Small intestine (tissue), 7 donors: ENCODE measurements around the gene ARHGAP4. TPM values are rescaled to one million over a fixed set of nuclear protein-coding genes. Genes with fewer than 3 reads are reported as not detected.

Experiments used
- DNase-seq, 2 donors: peaks; one replicate each; pipeline versions ENCODE4 v3.0.0 to v3.0.0-alpha.2; 2013
- FAIRE-seq: peaks from 2 replicates; lab custom pipeline; 2012; peaks lifted over from hg19 to GRCh38; lab: Jason Lieb, UNC
- H3K27ac ChIP-seq, 3 donors: one replicate each; pipeline ENCODE4 v1.5.1; 2013; ENCODE audit warnings: low read length in 2 of 3, mild to moderate bottlenecking in 2 of 3, control low read depth in 1 of 3, inconsistent platforms in 1 of 3, low read depth in 1 of 3, moderate library complexity in 1 of 3
- H3K27me3 ChIP-seq, 3 donors: one replicate each; pipeline ENCODE4 v1.6.1; 2013; ENCODE audit warnings: low read length in 3 of 3, inconsistent platforms in 1 of 3; ENCODE audit not compliant: control insufficient read depth in 3 of 3, insufficient read depth in 3 of 3
- H3K36me3 ChIP-seq, 3 donors: one replicate each; pipeline ENCODE4 v1.6.1; 2013; ENCODE audit warnings: low read length in 3 of 3, inconsistent platforms in 1 of 3, low read depth in 1 of 3, mild to moderate bottlenecking in 1 of 3, moderate library complexity in 1 of 3; ENCODE audit not compliant: control insufficient read depth in 3 of 3, insufficient read depth in 2 of 3
- H3K4me1 ChIP-seq, 3 donors: one replicate each; pipeline ENCODE4 v1.6.1; 2013; ENCODE audit warnings: low read length in 2 of 3, inconsistent platforms in 1 of 3, low read depth in 1 of 3, mild to moderate bottlenecking in 1 of 3, moderate library complexity in 1 of 3; ENCODE audit not compliant: control insufficient read depth in 3 of 3, insufficient read depth in 2 of 3
- H3K4me3 ChIP-seq, 3 donors: one replicate each; pipeline ENCODE4 v1.5.1; 2013; ENCODE audit warnings: low read length in 3 of 3, control low read depth in 1 of 3, inconsistent platforms in 1 of 3, low read depth in 1 of 3, mild to moderate bottlenecking in 1 of 3, moderate library complexity in 1 of 3
- H3K9me3 ChIP-seq, 2 donors: one replicate each; pipeline ENCODE4 v1.6.1; 2013; ENCODE audit warnings: low read depth in 1 of 2, low read length in 1 of 2; ENCODE audit not compliant: control insufficient read depth in 2 of 2, insufficient read depth in 1 of 2
- WGBS, 3 donors: extraction: QIAGEN DNeasy Blood & Tissue Kit; methylation state at CpG; one replicate each; pipeline ENCODE4 v1.1.7; 2013; 5-methylcytosine and 5-hydroxymethylcytosine counted together
- polyA plus RNA-seq, 4 donors: library from polyadenylated mRNA; stranded (reverse) in 3 of 4; unstranded in 1 of 4; fragments of 200-250 nt in 3 of 4; fragments of 120-200 nt in 1 of 4; gene quantifications; one replicate each; pipeline versions ENCODE4 v1.2.1 to v1.2.3, GENCODE V29; 2013
- donor health status: healthy with polysubstance abuse.
- donor health status: control.
- donor health status: control.
- donor health status: Bipolar disorder and iron deficiency.
- donor health status: healthy.

The ARHGAP4 gene
- polyA plus RNA-seq, 4 donors: 29.8 to 63.0 (median 49.0) TPM

DNA sequence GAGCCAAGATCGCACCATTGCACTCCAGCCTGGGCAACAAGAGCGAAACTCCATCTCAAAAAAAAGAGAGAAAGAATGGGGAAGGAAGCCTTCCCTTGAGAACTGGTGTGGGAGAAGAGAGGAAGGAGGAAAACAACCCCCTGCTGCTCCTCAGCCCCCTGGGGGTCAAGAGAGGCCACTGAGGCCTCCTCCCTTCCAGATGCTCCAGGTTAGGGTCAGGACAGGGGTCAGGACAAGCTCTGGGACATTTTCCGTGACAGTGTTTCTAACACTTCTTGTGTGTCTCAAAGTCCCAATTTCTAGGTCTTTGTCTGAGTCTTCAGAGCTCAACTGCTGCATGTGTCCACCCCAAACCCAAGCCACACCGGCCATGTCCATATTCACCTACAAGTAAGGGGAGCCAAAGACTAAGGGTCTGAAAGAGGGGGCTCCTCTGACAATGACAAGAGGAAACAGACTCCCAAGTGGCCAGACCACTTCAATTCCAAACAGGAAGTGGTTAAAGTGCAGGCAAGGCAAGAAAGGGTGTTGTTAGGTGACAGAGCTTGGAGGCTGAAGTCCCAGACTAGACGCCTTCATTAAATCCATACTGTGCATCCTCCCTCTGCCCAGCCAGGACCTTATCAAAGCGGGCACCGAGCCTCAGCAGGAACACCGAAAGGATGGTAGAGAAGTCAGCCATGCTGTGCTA is 48.3 kb downstream of the ARHGAP4 start:
- H3K9me3 ChIP-seq: no peaks in the 10 kb centered on the region
- DNase-seq (no peak), FAIRE-seq (no peak)
- peaks cover 0 to 3% (median 0%) of the 10 kb centered on the region in 3 donors for H3K4me1 ChIP-seq
- no peak overlapping the region for H3K27ac ChIP-seq
- whole genome bisulfite sequencing, 3 donors: 78 to 83% (median 79%) methylated on average over 8 of the region's 8 CpGs
- no peak overlapping the region for H3K4me3 ChIP-seq
- H3K36me3 ChIP-seq: no peaks in the 10 kb centered on the region
- H3K27me3 ChIP-seq: peaks cover 6 to 17% (median 6%) of the 10 kb centered on the region in 3 donors

DNA sequence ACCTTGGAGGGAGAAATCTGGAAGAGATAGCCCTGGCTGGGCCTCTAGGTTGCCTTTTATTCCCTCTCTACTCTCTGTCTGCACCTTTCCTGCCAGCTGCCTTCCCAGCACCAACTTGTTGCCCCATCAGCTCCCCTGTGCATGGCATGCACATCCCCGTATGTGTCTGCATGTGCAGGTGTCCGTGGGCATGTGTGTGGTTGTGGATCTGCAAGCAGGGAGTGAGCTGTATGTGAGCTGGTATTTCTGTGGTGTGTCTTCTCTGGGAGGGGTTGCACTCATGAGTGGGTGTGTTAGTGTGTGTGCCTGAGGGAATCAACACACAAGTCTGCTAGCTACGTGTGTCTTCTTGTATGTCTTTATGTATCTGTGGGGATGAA is 50.0 kb downstream of the ARHGAP4 start:
- no peaks in the 10 kb centered on the region for H3K36me3 ChIP-seq
- H3K9me3 ChIP-seq: no peaks in the 10 kb centered on the region
- FAIRE-seq: no peak
- no peak overlapping the region for H3K27ac ChIP-seq
- WGBS, 3 donors: 58 to 74% (median 67%) methylated on average over 3 of the region's 3 CpGs
- H3K4me1 ChIP-seq: no peaks in the 10 kb centered on the region
- peaks cover 2 to 14% (median 6%) of the 10 kb centered on the region in 3 donors for H3K27me3 ChIP-seq
- H3K4me3 ChIP-seq: no peak overlapping the region
- no peak for DNase-seq

- Histone ChIP-seq H3K36me3 (no peaks in the 10 kb centered on the region), H3K4me3 (no peak overlapping the region), H3K27me3 (peaks cover 2 to 14% (median 3%) of the 10 kb centered on the region in 3 donors), H3K9me3 (no peaks in the 10 kb centered on the region), H3K4me1 (no peaks in the 10 kb centered on the region), H3K27ac (no peak overlapping the region)
- FAIRE-seq (no peak), DNase-seq (peak; percentile 15 to 65)
- 4 to 27% (median 23%) methylated on average over 5 to 39 of the region's 42 CpGs for WGBS, 3 donors
Observed at GRCh38 chrX:153875391-153876111, 50.5 kb downstream of the ARHGAP4 start.

- H3K27me3 ChIP-seq: peaks cover 0 to 14% (median 2%) of the 10 kb centered on the region in 3 donors
- no peaks in the 10 kb centered on the region for H3K9me3 ChIP-seq
- no peaks in the 10 kb centered on the region for H3K4me1 ChIP-seq
- DNase-seq: no peak
- no peak overlapping the region for H3K27ac ChIP-seq
- 73 to 82% (median 73%) methylated on average over 11 to 13 of the region's 13 CpGs for WGBS, 3 donors
- no peaks in the 10 kb centered on the region for H3K36me3 ChIP-seq
- no peak for FAIRE-seq
- H3K4me3 ChIP-seq: no peak overlapping the region
Observed at GRCh38 chrX:153874366-153875125, 51.5 kb downstream of the ARHGAP4 start.

DNA sequence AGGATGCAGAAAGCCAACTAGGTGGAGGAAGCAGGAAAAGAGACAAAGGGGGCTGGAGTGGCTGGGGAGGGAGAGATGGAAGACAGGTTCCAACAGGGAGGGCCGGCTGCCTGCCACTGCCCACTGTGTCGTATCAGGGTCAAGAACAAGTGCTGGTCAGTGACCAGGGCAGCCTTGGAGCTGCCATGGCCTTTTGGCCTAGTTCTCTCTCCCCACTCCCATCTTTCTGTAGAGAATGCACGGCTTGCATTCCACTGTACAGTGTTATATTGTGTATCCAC is 52.0 kb downstream of the ARHGAP4 start:
- H3K4me1 ChIP-seq: no peaks in the 10 kb centered on the region
- no peaks in the 10 kb centered on the region for H3K9me3 ChIP-seq
- no peak for DNase-seq
- H3K27ac ChIP-seq: no peak overlapping the region
- no peak for FAIRE-seq
- H3K4me3 ChIP-seq: no peak overlapping the region
- 32 to 51% (median 46%) methylated on average over 2 to 3 of the region's 3 CpGs for WGBS, 3 donors
- H3K27me3 ChIP-seq: peaks cover 0 to 13% (median 2%) of the 10 kb centered on the region in 3 donors
- no peaks in the 10 kb centered on the region for H3K36me3 ChIP-seq

DNA sequence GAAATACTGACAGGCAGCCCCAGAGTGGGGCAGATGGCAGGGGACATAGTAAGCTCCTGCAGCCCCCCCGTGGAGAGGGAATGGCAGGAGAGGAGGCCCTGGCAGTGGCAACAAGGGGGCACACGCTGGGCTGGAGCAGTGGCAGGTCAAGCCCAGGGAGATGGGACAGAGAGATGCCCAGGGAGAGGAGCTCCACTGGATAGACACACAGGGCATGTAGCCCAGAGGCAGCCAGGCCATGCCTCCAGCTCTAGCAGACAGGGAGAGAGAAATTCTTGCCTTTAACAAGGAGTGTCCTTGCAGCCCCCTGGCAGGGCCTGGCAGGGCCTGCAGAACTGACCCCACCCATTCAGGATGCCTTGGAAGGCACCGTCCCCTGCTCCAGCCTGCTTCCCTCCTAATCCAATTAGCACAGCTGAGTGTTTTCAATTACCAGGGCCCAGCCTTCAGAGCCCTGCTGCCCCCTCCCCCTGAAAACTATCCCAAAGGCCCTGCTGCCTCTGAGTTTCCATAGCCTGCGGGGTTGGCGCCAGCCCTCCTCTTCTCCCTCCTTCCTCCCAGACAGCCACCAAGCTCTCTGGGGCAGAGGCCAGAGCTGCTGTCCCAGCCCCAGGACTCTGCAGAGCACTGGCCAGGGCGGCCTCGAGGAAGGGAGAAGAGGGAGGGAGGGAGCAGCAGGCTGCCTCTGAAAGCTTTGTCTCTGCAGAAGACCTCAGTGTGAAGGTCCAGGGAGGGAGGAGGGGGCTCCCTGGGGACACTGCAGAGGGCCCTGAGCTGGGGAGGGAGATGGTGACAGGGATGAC is 52.6 kb downstream of the ARHGAP4 start:
- no peaks in the 10 kb centered on the region for H3K9me3 ChIP-seq
- no peak overlapping the region for H3K27ac ChIP-seq
- no peaks in the 10 kb centered on the region for H3K36me3 ChIP-seq
- no peak for FAIRE-seq
- no peaks in the 10 kb centered on the region for H3K4me1 ChIP-seq
- no peak overlapping the region for H3K4me3 ChIP-seq
- peaks cover 0 to 8% (median 2%) of the 10 kb centered on the region in 3 donors for H3K27me3 ChIP-seq
- no peak for DNase-seq
- 9 to 29% (median 19%) methylated on average over 5 to 7 of the region's 7 CpGs for WGBS, 3 donors

DNA sequence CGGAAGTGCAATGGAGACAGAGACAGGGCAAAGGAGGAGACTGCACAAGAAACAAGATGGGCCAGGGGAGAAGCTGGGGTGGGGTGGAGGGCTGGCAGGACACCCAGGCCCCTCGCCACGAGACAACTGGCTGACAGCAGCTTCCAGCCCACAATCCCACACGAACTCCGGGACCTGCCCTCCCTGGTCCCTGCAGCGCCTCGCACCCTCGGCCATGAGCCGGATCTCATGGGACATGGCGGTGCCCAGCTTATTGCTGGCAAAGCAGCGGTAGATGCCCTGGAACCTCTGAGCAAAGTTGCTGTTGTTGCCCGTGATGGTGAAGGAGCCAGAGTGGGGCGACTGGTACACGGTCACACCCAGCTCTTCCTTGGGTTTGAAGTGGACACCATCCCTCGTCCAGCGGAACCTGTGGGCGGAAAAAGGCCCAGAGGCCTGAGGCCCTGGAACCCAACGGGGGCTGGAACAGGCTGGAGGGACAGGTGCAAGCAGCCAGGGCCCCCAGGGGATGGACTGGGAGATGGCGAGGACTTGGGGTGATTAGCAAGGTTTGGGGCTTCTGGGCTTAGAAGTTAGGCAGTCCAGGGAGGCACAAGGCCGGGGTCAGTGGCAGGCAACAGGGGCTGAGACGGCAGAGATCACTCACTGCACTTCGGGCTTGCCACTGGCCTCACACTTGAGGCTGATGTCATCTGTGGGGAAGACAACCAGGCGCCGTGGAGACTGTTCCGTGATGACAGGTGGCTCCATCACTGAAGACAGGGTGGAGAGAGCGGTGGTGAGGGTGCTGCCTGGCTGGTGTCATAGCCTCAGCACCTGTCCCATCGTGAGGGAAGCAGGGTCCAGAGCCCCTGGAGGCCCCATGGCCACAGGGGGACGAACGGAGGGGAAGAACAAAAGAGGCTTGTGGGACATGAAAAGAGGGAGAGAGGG is 53.9 kb downstream of the ARHGAP4 start:
- H3K9me3 ChIP-seq: no peaks in the 10 kb centered on the region
- H3K4me1 ChIP-seq: no peaks in the 10 kb centered on the region
- no peak for DNase-seq
- WGBS, 3 donors: 69 to 77% (median 73%) methylated on average over 24 to 29 of the region's 29 CpGs
- no peak overlapping the region for H3K4me3 ChIP-seq
- no peak overlapping the region for H3K27ac ChIP-seq
- H3K27me3 ChIP-seq: peaks cover 0 to 4% (median 0%) of the 10 kb centered on the region in 3 donors
- no peak for FAIRE-seq
- no peaks in the 10 kb centered on the region for H3K36me3 ChIP-seq
